SJSA1 (cell line): ENCODE data around the gene BTBD9. TPM values are rescaled to one million over a fixed set of nuclear protein-coding genes. Genes with fewer than 3 reads are reported as not detected.

Experiments used
- DNase-seq, 2 experiments: peaks; one replicate each; pipeline ENCODE4 v3.0.0-alpha.2; 2015 to 2020; ENCODE audit warnings: low spot score in 2 of 2, low read depth in 1 of 2
- H3K27ac ChIP-seq: fragments of 250-450 bp; sonication (Bioruptor Pico); 2 replicates; pipeline ENCODE4 v1.5.1; 2020; ENCODE audit warnings: mild to moderate bottlenecking, moderate library complexity
- H3K27me3 ChIP-seq: fragments of 250-450 bp; sonication (Bioruptor Pico); replicated peaks from 2 replicates; pipeline ENCODE4 v1.5.1; 2020; ENCODE audit warnings: mild to moderate bottlenecking, moderate library complexity
- H3K36me3 ChIP-seq: fragments of 250-450 bp; sonication (Bioruptor Pico); 2 replicates; pipeline ENCODE4 v1.5.1; 2020; ENCODE audit warnings: mild to moderate bottlenecking
- H3K4me1 ChIP-seq: fragments of 250-450 bp; sonication (Bioruptor Pico); replicated peaks from 2 replicates; pipeline ENCODE4 v1.6.1; 2021; ENCODE audit warnings: mild to moderate bottlenecking
- H3K4me3 ChIP-seq: fragments of 250-450 bp; sonication (Bioruptor Pico); 2 replicates; pipeline ENCODE4 v1.5.1; 2020; ENCODE audit warnings: mild to moderate bottlenecking
- H3K9me3 ChIP-seq: fragments of 250-450 bp; sonication (Bioruptor Pico); replicated peaks from 2 replicates; pipeline ENCODE4 v1.5.1; 2020; ENCODE audit warnings: mild to moderate bottlenecking
- total RNA-seq: library from RNA; depleted of rRNA; stranded (reverse); fragments of >200 nt; shearing (Covaris generic); gene quantifications from 2 replicates; pipeline ENCODE4 v1.2.3, GENCODE V29; 2014

Gene BTBD9
- total RNA-seq, 1 experiment from 2014 or later: 8.5 TPM

DNA sequence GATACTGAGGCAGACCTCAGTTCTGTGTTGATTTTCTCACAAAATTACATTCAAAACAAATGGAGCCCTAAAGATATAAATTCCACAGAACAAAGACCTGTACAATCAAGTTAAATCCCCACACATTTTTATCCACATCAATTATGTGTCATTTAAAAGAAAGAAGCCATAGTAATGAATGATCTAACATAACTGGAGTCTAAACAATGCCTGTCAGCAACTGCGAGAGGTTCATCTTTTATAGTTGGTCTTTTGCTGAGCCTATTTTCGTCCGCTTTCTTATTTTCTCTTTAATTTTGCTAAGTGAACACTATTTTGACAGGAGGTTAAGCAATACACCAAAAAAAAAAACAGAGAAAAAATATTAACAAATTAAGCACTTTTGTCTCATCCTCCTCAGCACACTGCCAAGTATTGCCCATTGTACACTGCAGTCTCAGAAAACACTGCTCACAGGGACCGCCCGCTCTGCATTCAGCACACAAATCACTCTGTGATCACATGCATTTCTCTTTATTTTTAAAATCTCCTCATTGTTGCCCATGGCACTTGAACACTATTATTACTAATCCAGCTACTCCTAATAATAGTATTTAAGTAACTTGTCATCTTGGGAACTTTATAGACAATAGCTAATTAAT lies 140.8 kb downstream of the BTBD9 start:
- H3K36me3 ChIP-seq: no peaks in the 10 kb centered on the region
- H3K4me1 ChIP-seq: no peaks in the 10 kb centered on the region
- no peaks in the 10 kb centered on the region for H3K9me3 ChIP-seq
- no peak overlapping the region for H3K27ac ChIP-seq
- H3K4me3 ChIP-seq: no peak overlapping the region
- H3K27me3 ChIP-seq: no peaks in the 10 kb centered on the region
- DNase-seq: no peak

DNA sequence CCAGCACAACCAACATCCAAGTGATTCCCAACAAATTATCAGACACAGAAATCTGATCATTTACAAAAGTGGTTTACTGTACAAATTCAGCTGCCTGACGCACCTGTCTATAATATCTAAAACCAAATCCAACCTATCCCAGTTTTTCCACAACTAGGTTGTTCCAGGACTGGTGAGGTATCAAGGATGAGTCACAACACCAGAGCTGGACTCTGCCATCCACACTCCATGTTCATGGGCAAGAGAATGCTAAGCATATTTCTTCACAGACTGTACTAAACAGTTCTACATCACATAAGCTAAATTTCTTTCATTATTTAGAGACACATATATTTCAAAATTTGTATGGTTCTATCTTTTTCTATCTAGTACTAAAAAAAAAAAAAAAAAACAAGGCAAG lies 141.6 kb downstream of the BTBD9 start:
- Histone ChIP-seq H3K27me3 (no peaks in the 10 kb centered on the region), H3K4me1 (no peaks in the 10 kb centered on the region), H3K36me3 (no peaks in the 10 kb centered on the region), H3K27ac (no peak overlapping the region), H3K9me3 (no peaks in the 10 kb centered on the region), H3K4me3 (no peak overlapping the region)
- DNase-seq: no peak

DNA sequence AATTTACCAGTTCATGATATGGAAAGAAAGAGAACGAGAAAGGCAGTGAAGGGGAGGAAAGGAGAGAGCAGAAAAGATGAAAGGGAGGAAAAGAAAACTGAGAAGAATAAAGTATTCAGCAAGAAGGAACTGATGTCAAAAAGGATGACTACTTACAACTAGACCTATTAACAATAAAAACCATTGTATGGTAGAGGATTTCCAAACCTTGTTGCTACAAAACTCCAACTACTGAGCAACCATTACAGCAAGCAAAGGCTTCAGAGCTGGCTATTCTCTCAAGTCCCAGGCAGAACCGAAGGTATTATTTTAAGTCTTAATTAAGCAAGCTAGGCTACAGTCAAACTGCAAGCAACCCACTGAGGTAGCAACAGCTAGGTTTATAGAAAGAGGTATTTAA lies 142.2 kb downstream of the BTBD9 start:
- H3K27me3 ChIP-seq: no peaks in the 10 kb centered on the region
- no peak for DNase-seq
- H3K36me3 ChIP-seq: no peaks in the 10 kb centered on the region
- no peak overlapping the region for H3K4me3 ChIP-seq
- H3K4me1 ChIP-seq: no peaks in the 10 kb centered on the region
- no peak overlapping the region for H3K27ac ChIP-seq
- no peaks in the 10 kb centered on the region for H3K9me3 ChIP-seq

DNA sequence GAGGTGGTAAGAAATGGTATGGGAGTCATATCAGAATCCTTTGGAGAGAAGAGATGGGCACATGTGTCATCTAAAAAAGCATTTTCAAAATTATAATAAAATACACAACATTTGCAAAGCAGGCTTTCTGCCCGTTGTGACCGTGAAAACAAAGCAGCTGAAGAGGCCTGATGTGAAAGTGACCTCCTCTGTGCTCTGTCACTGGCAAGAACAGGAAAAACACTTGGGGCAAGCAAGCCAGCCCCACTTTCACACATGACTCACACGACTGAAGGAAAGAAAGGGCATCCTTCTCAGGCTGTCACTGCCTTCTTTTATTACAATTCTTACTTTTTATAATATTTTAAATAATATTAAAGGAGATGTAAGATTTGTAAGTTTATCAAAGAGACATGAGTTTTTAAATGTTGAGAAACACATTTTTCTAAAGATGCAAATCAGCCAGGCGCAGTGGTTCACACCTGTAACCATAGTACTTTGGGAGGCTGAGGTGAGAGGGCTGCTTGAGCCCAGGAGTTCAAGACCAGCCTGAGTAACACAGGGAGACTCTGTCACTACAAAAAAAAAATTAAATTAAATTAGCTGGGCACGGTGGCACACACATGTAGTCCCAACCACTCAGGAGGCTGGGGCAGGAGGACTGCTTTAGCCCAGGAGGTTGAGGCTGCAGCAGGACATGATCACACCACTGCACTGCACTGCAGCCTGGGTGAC lies 143.7 kb downstream of the BTBD9 start:
- Histone ChIP-seq H3K27me3 (no peaks in the 10 kb centered on the region), H3K36me3 (no peaks in the 10 kb centered on the region), H3K9me3 (no peaks in the 10 kb centered on the region), H3K4me3 (no peak overlapping the region), H3K27ac (no peak overlapping the region), H3K4me1 (no peaks in the 10 kb centered on the region)
- DNase-seq: no peak

DNA sequence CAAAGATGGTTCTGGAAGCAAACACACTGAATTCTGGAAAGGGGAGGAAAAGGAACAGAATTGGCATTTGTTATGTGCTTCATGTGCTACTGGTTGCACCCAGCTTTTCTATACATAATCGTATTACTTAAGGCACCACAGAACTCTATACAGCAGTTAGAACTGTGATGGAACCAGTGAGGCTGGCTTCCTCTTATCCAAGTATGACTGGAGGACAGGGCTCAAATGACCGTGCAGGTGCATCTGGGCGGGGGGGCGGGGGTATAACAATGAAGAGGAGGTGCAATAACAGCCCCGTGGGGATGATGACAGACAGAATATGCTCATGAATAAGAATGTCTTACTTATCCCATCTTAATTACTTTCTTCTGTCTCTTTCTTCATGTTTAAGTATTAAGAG lies 144.2 kb downstream of the BTBD9 start:
- Histone ChIP-seq H3K4me1 (no peaks in the 10 kb centered on the region), H3K4me3 (no peak overlapping the region), H3K36me3 (no peaks in the 10 kb centered on the region), H3K9me3 (no peaks in the 10 kb centered on the region), H3K27ac (no peak overlapping the region), H3K27me3 (no peaks in the 10 kb centered on the region)
- no peak for DNase-seq

DNA sequence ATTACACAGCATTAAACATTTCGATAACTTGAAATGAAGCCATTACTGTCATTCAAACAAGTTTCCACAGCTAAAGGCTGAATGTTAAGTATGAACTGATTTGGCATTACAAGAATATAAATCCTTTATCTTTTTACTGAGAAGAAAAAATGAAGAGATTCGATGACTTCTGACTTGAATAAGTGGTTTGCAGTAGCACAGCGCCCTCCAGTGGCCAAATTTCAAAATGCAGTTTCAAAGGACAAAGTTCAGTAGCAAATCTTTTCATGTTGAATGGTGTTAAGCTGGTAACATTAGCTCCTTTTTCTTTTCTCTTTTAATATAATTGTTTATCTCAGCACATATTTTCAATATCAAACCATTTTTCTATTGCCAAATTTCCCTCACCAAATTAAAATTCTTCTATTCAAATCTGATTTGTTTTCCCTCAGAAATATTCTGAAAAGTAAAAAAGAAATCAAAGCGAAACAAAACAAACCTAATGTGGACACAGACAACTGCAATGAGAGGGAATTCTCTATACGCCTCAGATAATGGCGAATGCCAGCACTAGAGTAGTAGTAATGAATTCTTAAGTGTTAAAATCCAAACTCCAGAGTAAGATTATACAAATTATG lies 145.7 kb downstream of the BTBD9 start:
- Histone ChIP-seq H3K27ac (no peak overlapping the region), H3K4me3 (no peak overlapping the region), H3K27me3 (no peaks in the 10 kb centered on the region), H3K4me1 (no peaks in the 10 kb centered on the region), H3K9me3 (no peaks in the 10 kb centered on the region), H3K36me3 (no peaks in the 10 kb centered on the region)
- DNase-seq: peak; percentile 39 to 72

DNA sequence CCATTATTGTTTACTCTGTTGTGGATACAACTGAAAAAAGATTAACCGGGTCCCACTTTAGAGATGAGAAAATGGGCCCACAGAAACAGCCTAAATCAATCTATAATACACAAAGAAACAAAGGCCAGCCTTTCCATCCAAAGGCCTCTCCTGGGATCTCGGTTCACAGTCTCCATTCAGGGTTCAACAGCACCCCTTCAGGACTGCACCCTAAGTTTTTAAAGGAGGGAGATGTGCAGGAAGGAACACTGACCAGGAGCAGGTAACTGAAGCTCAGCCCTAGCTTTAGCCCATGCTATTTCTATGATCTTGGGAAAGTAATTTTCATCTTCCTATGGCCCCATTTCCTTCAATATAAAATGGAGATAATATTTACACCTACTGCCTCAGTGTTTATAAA lies 147.7 kb downstream of the BTBD9 start:
- no peaks in the 10 kb centered on the region for H3K9me3 ChIP-seq
- no peaks in the 10 kb centered on the region for H3K4me1 ChIP-seq
- no peaks in the 10 kb centered on the region for H3K36me3 ChIP-seq
- DNase-seq: no peak
- H3K27me3 ChIP-seq: no peaks in the 10 kb centered on the region
- H3K4me3 ChIP-seq: no peak overlapping the region
- no peak overlapping the region for H3K27ac ChIP-seq

DNA sequence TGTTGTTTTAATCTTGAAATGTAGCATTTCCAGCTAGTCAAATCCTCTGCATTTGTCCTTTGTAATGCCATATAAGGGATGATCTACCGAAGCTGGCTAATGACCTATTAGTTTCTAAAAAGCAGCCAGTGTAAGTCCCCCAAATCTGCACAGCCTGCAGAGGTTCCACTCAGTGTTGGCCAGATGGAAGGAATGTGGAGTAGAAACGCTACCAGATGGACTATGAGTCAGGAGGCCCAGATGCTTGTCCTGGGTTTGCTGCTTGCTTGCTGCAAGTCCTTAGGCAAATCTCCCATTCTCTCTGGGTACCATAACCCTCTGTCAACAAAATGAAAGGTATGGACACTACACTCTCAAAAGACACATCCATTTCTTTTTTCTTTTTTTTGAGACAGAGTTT lies 149.8 kb downstream of the BTBD9 start:
- DNase-seq: no peak
- H3K36me3 ChIP-seq: no peaks in the 10 kb centered on the region
- H3K4me1 ChIP-seq: no peaks in the 10 kb centered on the region
- no peak overlapping the region for H3K4me3 ChIP-seq
- no peaks in the 10 kb centered on the region for H3K27me3 ChIP-seq
- H3K27ac ChIP-seq: no peak overlapping the region
- no peaks in the 10 kb centered on the region for H3K9me3 ChIP-seq

DNA sequence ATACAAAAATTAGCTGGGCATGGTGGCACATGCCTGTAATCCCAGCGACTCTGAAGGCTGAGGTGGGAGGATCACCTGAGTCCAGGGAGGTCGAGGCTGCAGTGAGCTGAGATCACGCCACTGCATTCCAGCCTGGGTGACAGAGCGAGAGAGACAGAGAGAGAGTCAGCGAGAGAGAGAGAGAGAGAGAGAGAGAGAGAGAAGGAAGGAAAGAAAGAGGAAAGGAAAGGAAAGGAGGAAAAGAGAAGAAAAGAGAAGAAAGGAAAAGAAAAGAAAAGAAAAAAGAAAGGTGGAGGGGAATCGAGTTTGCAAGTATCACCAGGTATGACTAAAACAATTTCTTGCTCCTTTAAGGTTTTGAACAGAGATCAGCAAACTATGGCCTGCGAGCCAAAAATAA lies 152.3 kb downstream of the BTBD9 start:
- Histone ChIP-seq H3K4me3 (no peak overlapping the region), H3K27me3 (no peaks in the 10 kb centered on the region), H3K36me3 (no peaks in the 10 kb centered on the region), H3K4me1 (no peaks in the 10 kb centered on the region), H3K9me3 (no peaks in the 10 kb centered on the region), H3K27ac (no peak overlapping the region)
- no peak for DNase-seq

DNA sequence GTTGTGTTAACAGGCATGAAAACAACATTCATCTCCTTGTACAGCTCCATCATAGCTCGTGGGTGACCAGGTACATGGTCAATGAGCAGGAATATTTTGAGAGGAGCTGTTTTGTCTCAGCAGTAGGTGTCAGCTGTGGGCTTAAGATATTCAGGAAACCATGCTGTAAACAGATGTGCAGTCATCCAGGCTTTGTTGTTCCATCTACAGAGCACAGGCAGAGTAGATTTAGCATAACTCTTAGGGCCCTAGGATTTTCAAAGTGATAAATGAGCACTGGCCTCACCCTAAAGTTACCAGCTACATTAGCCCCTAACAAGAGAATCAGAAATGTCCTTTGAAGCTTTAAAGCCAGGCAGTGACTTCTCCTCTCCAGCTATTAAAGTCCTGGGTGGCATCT lies 154.2 kb downstream of the BTBD9 start:
- DNase-seq: no peak
- Histone ChIP-seq H3K36me3 (no peaks in the 10 kb centered on the region), H3K4me1 (no peaks in the 10 kb centered on the region), H3K27ac (no peak overlapping the region), H3K9me3 (no peaks in the 10 kb centered on the region), H3K4me3 (no peak overlapping the region), H3K27me3 (no peaks in the 10 kb centered on the region)

DNA sequence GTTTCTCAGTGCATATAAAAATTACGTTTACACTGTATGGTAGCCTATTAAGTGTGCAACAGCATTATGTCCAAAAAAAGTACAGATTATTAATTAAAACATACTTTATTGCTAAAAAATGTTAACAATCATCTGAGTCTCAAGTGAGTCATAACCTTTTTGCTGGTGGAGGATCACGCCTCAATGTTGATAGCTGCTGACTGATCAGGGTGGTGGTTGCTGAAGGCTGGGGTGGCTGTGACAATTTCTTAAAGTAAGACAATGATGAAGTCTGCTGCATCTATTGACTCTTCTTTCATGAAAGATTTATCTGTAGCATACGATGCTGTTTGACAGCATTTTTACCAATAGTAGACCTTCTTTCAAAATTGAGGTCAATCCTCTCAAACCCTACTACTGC lies 155.1 kb downstream of the BTBD9 start:
- Histone ChIP-seq H3K9me3 (no peaks in the 10 kb centered on the region), H3K27me3 (no peaks in the 10 kb centered on the region), H3K36me3 (no peaks in the 10 kb centered on the region), H3K4me3 (no peak overlapping the region), H3K4me1 (no peaks in the 10 kb centered on the region), H3K27ac (no peak overlapping the region)
- DNase-seq: no peak

DNA sequence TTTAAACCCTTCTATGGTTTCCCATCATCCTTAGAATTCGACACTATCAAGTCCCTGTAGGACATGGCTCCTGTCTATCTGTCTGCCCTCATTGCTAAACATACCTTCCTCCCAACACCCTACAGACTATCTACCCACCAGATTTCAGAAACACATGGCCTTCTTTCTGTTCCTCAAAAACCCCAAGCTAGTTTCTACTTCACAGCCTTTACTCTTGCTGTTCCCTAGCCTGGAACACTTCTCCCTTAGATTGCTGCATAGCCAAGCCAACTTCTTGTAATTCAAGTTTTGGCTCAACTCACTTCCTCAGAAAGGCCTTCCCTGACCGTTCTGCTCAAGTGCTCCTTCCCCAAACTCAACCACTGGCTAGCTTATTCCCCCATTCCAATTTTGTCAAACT lies 156.2 kb downstream of the BTBD9 start:
- no peaks in the 10 kb centered on the region for H3K9me3 ChIP-seq
- H3K4me3 ChIP-seq: no peak overlapping the region
- H3K27ac ChIP-seq: no peak overlapping the region
- DNase-seq: no peak
- H3K27me3 ChIP-seq: no peaks in the 10 kb centered on the region
- no peaks in the 10 kb centered on the region for H3K36me3 ChIP-seq
- no peaks in the 10 kb centered on the region for H3K4me1 ChIP-seq

DNA sequence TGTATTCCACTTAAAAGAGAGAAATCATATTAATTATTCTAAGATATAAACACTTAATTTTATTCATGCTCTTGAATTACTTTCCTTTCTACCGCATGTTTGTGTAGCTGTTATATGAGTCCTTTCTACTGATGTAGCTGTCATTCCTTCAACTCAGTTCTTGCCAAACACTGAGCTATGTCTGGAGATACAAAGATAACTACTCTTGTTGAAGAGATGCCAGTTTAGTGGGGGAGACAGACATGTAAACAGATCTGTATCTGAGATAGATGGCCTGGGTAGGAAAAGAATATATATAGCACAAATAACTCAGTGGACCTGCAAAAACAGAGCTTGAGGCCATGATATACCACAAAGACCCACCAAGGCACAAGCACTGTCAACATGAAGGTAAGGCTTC lies 157.3 kb downstream of the BTBD9 start:
- H3K27ac ChIP-seq: no peak overlapping the region
- no peak for DNase-seq
- no peak overlapping the region for H3K4me3 ChIP-seq

DNA sequence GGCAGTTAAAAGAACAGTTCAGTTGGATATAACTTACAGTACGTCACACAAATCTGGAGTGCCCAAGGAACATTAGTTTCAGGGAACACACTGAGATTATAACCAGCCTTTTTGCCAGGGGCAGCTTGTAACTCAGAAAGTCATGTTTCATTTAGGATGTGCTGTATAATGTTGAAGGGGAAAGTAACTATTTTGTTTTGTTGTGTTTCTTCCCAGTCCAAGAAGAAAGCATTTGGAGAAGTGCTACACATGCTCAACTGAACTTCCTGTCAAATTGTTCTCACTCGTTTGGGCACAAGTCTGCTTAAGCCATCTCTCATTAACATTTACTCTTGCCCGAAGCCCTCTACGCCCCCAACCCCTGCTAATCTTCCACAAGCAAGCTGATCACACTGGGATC lies 157.9 kb downstream of the BTBD9 start:
- H3K27me3 ChIP-seq: no peaks in the 10 kb centered on the region
- H3K4me1 ChIP-seq: no peaks in the 10 kb centered on the region
- H3K9me3 ChIP-seq: no peaks in the 10 kb centered on the region
- H3K4me3 ChIP-seq: no peak overlapping the region
- DNase-seq: no peak
- no peaks in the 10 kb centered on the region for H3K36me3 ChIP-seq
- H3K27ac ChIP-seq: no peak overlapping the region

More for the DNA sequence above, 157.3 kb downstream of the BTBD9 start:
- Histone ChIP-seq H3K4me1 (no peaks in the 10 kb centered on the region), H3K27me3 (no peaks in the 10 kb centered on the region), H3K9me3 (no peaks in the 10 kb centered on the region), H3K36me3 (no peaks in the 10 kb centered on the region)
